Spleen (tissue), 11 donors: ENCODE data around the gene IL23A. TPM values are rescaled to one million over a fixed set of nuclear protein-coding genes. Genes with fewer than 3 reads are reported as not detected.
A peak's percentile ranks its signal among the peaks of the same experiment; 100 is the strongest.

Experiments used
- DNase-seq: peaks from one replicate; pipeline ENCODE4 v3.0.0-alpha.2; 2020
- H3K27ac ChIP-seq, 8 donors: fragments of 200-600 bp; sonication (generic) in 7 of 8; 1 replicate in 4 of 8; 2 replicates in 4 of 8; pipeline versions ENCODE4 v1.5.0 to v1.8.0; 2016 to 2021; ENCODE audit warnings: inconsistent platforms in 4 of 8, mild to moderate bottlenecking in 4 of 8, moderate library complexity in 1 of 8
- H3K27me3 ChIP-seq, 7 donors: fragments of 200-600 bp; sonication (generic) in 6 of 7; replicated peaks in 1 of 7; 1 replicate in 4 of 7; 2 replicates in 3 of 7; pipeline versions ENCODE4 v1.5.0 to v1.8.0; 2016 to 2021; ENCODE audit warnings: inconsistent platforms in 3 of 7, mild to moderate bottlenecking in 1 of 7
- H3K36me3 ChIP-seq, 6 donors: fragments of 200-600 bp; sonication (generic) in 5 of 6; 1 replicate in 4 of 6; 2 replicates in 2 of 6; pipeline versions ENCODE4 v1.5.0 to v1.8.0; 2016 to 2021; ENCODE audit warnings: inconsistent platforms in 2 of 6
- H3K4me1 ChIP-seq, 6 donors: fragments of 200-600 bp; sonication (generic) in 5 of 6; 1 replicate in 3 of 6; 2 replicates in 3 of 6; pipeline versions ENCODE4 v1.5.0 to v1.8.0; 2016 to 2021; ENCODE audit warnings: inconsistent platforms in 3 of 6
- H3K4me3 ChIP-seq, 8 donors: fragments of 200-600 bp; sonication (generic) in 7 of 8; 1 replicate in 4 of 8; 2 replicates in 4 of 8; pipeline versions ENCODE4 v1.5.0 to v1.8.0; 2016 to 2021; ENCODE audit warnings: inconsistent platforms in 4 of 8, mild to moderate bottlenecking in 4 of 8, moderate library complexity in 2 of 8
- H3K9me3 ChIP-seq, 8 donors: fragments of 200-600 bp; sonication (generic) in 7 of 8; 1 replicate in 4 of 8; 2 replicates in 4 of 8; pipeline versions ENCODE4 v1.5.0 to v1.8.0; 2016 to 2021; ENCODE audit warnings: inconsistent platforms in 4 of 8
- CTCF ChIP-seq, 11 experiments: fragments of 200-600 bp in 7 of 11; fragments of 450-650 bp in 4 of 11; sonication (generic) in 4 of 11; IDR thresholded peaks in 8 of 11; conservative IDR thresholded peaks in 3 of 11; 1 replicate in 7 of 11; 2 replicates in 4 of 11; pipeline versions ENCODE4 v1.4.0 to v1.8.0; 2016 to 2021; ENCODE audit warnings: antibody characterized with exemption in 11 of 11, inconsistent platforms in 4 of 11, mild to moderate bottlenecking in 1 of 11
- POLR2A ChIP-seq, 3 donors: fragments of 450-650 bp; IDR thresholded peaks; one replicate each; pipeline ENCODE4 v1.5.1; 2017; ENCODE audit warnings: antibody characterized with exemption in 3 of 3, mild to moderate bottlenecking in 1 of 3
- POLR2AphosphoS5 ChIP-seq, 3 donors: sonication (generic); formaldehyde crosslinking; IDR thresholded peaks; one replicate each; pipeline ENCODE4 v1.5.1; 2017; ENCODE audit warnings: antibody characterized with exemption in 3 of 3
- WGBS, 5 donors: extraction: QIAGEN DNeasy Blood & Tissue Kit in 3 of 5; methylation state at CpG; one replicate each; pipeline versions ENCODE4 v1.1.5 to v1.1.7; 2013 to 2018; 5-methylcytosine and 5-hydroxymethylcytosine counted together
- intact Hi-C: fragments of 100-400 bp; cut with DNase I; formaldehyde crosslinking; loops from one replicate; pipeline ENCODE4 v1.15.0; 2023; ENCODE audit warnings: low total_unique reads
- polyA plus RNA-seq, 3 donors: library from polyadenylated mRNA; stranded (reverse); fragments of 200-250 nt; gene quantifications; one replicate each; pipeline ENCODE4 v1.2.1, GENCODE V29; 2013
- total RNA-seq, 7 donors: library from RNA; depleted of rRNA in 3 of 7; stranded (reverse); fragments of >200 nt in 3 of 7; fragmentation: NEBNext Ultra II Directional in 4 of 7; extraction: Animal tissue kit (Norgen Biotek cat#: 25700) in 4 of 7; gene quantifications; one replicate each; pipeline versions ENCODE4 v1.1.0 to v1.2.1, GENCODE V29; 2016 to 2021
- donor health status: healthy with polysubstance abuse.
- donor health status: DM: no; HTN: no; CAD: no; lungs with moderate emphysema.
- donor health status: DM: no; HTN: no; CAD: no.
- donor health status: Bipolar disorder and iron deficiency.
- donor health status: healthy.
- donor health status: DM: no; HTN: no; CAD: no.
- donor health status: DM: yes; HTN: yes; CAD: no.

The IL23A gene
- total and polyA plus RNA-seq, 10 donors = 1.1 to 4.5 (median 2.2) TPM

- Histone ChIP-seq H3K9me3 (no peaks in the 10 kb centered on the region), H3K36me3 (peaks cover 0 to 52% (median 5%) of the 10 kb centered on the region in 6 donors), H3K4me3 (peak overlapping the region; percentile 84 to 95 (median 94)), H3K4me1 (peaks cover 25 to 67% (median 63%) of the 10 kb centered on the region in 6 donors), H3K27ac (peak overlapping the region; percentile 91 to 99 (median 95)), H3K27me3 (no peaks in the 10 kb centered on the region)
- no peak for DNase-seq
- intact Hi-C loops = no loop called here
- TF ChIP-seq POLR2AphosphoS5 (IDR thresholded peaks at IDR 0.05) = no peak
- no peak for TF ChIP-seq POLR2A (IDR thresholded peaks at IDR 0.05)
- no peak for TF ChIP-seq CTCF (IDR thresholded peaks at IDR 0.05 in 8 of 11, conservative IDR thresholded peaks at IDR 0.05 in 3 of 11)
- 50 to 57% (median 54%) methylated on average over 21 of the region's 21 CpGs for WGBS, 5 donors
These were observed 37.8 kb upstream of the IL23A start for GRCh38 chr12:56300644-56301464.

- TF ChIP-seq POLR2AphosphoS5 (IDR thresholded peaks at IDR 0.05) (no peak), CTCF (IDR thresholded peaks at IDR 0.05 in 8 of 11, conservative IDR thresholded peaks at IDR 0.05 in 3 of 11) (no peak), POLR2A (IDR thresholded peaks at IDR 0.05) (no peak)
- Histone ChIP-seq H3K27me3 (no peaks in the 10 kb centered on the region), H3K27ac (no peak overlapping the region), H3K4me3 (no peak overlapping the region), H3K36me3 (peaks cover 0 to 57% (median 20%) of the 10 kb centered on the region in 6 donors), H3K4me1 (peaks cover 7 to 33% (median 29%) of the 10 kb centered on the region in 6 donors), H3K9me3 (no peaks in the 10 kb centered on the region)
- WGBS, 5 donors = 92 to 100% (median 98%) methylated on average over 3 of the region's 3 CpGs
- no peak for DNase-seq
- intact Hi-C loops = no loop called here
These were observed 34.4 kb upstream of the IL23A start for GRCh38 chr12:56304276-56304675.

GRCh38 chr12:56304872-56305590 is 33.7 kb upstream of the IL23A start:
- H3K9me3 ChIP-seq = no peaks in the 10 kb centered on the region
- no peak for TF ChIP-seq POLR2AphosphoS5 (IDR thresholded peaks at IDR 0.05)
- peaks cover 0 to 65% (median 26%) of the 10 kb centered on the region in 6 donors for H3K36me3 ChIP-seq
- H3K4me3 ChIP-seq = no peak overlapping the region
- peaks cover 7 to 29% (median 26%) of the 10 kb centered on the region in 6 donors for H3K4me1 ChIP-seq
- no peaks in the 10 kb centered on the region for H3K27me3 ChIP-seq
- no peak for DNase-seq
- intact Hi-C loops = no loop called here
- WGBS, 5 donors = 88 to 95% (median 92%) methylated on average over 8 of the region's 8 CpGs
- no peak overlapping the region for H3K27ac ChIP-seq

GRCh38 chr12:56307221-56307965 is 31.3 kb upstream of the IL23A start:
- Histone ChIP-seq H3K27me3 (no peaks in the 10 kb centered on the region), H3K4me3 (no peak overlapping the region), H3K9me3 (no peaks in the 10 kb centered on the region), H3K27ac (no peak overlapping the region), H3K4me1 (peaks cover 0 to 8% (median 7%) of the 10 kb centered on the region in 6 donors), H3K36me3 (peaks cover 0 to 89% (median 34%) of the 10 kb centered on the region in 6 donors)
- WGBS, 5 donors = 92 to 97% (median 94%) methylated on average over 7 of the region's 7 CpGs
- TF ChIP-seq POLR2AphosphoS5 (IDR thresholded peaks at IDR 0.05) (no peak), CTCF (IDR thresholded peaks at IDR 0.05 in 8 of 11, conservative IDR thresholded peaks at IDR 0.05 in 3 of 11) (no peak), POLR2A (IDR thresholded peaks at IDR 0.05) (no peak)
- intact Hi-C loops = no loop called here
- no peak for DNase-seq
